ENCODE measurements around the gene NAA11. TPM values are rescaled to one million over a fixed set of nuclear protein-coding genes. Genes with fewer than 3 reads are reported as not detected.

Gene NAA11
- total RNA-seq, 4 donors from 2014 or later, result not detected

DNA sequence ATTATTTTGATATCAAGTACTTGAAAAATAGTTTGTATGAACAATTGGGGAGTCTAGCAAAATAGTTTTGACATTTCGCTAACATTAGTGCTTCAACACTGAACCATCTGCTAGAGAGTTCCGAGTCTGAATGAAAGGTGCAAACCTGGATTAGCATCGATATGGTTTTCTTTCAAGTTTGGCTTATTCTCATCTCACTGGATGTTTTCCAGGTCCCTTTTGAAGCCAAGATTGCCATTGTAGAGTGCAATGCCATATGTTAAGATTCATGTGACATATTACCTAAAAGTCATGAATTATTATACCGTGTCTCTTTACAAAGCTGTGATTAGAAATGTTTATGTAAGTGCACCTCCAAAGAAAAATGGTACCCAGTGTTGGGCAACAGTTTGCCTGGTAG, 36.8 kb upstream of the NAA11 start:
- Histone ChIP-seq H3K36me3 (no peaks in the 10 kb centered on the region), H3K27me3 (no peaks in the 10 kb centered on the region), H3K9me3 (no peaks in the 10 kb centered on the region), H3K4me3 (no peak overlapping the region), H3K27ac (no peak overlapping the region), H3K4me1 (peaks cover 0 to 5% (median 0%) of the 10 kb centered on the region in 4 donors)
- TF ChIP-seq EP300 (IDR thresholded peaks at IDR 0.05), result no peak
- TF ChIP-seq POLR2A (IDR thresholded peaks at IDR 0.05), result no peak
- TF ChIP-seq, protein P1, sequence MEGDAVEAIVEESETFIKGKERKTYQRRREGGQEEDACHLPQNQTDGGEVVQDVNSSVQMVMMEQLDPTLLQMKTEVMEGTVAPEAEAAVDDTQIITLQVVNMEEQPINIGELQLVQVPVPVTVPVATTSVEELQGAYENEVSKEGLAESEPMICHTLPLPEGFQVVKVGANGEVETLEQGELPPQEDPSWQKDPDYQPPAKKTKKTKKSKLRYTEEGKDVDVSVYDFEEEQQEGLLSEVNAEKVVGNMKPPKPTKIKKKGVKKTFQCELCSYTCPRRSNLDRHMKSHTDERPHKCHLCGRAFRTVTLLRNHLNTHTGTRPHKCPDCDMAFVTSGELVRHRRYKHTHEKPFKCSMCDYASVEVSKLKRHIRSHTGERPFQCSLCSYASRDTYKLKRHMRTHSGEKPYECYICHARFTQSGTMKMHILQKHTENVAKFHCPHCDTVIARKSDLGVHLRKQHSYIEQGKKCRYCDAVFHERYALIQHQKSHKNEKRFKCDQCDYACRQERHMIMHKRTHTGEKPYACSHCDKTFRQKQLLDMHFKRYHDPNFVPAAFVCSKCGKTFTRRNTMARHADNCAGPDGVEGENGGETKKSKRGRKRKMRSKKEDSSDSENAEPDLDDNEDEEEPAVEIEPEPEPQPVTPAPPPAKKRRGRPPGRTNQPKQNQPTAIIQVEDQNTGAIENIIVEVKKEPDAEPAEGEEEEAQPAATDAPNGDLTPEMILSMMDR (IDR thresholded peaks at IDR 0.05), result no peak
- no peak for DNase-seq (ENCODE audit: low spot score in 2 of 2)
- WGBS, 2 donors, result 94 to 96% methylated on average over 4 of the region's 4 CpGs

DNA sequence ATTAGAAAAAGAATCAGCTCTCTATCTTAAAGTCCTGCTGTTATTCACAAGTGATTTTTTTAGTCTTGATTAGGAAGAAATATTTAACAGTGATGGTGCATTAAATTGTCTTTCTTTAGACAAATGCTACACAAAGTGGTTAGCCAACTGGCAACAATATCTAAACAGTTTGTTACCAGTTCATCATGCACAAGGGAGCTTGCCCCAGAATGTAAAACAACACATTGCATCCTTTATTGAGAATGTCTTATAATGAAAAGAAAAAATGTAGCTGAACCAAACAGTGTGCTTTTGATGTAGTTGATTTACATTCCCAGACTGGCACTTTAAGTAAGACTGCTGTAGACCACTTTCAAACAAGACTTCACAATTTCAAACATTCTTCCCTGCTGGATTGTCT, 34.1 kb upstream of the NAA11 start:
- Histone ChIP-seq H3K4me3 (no peak overlapping the region), H3K27ac (no peak overlapping the region), H3K4me1 (peaks cover 0 to 5% (median 0%) of the 10 kb centered on the region in 4 donors), H3K27me3 (no peaks in the 10 kb centered on the region), H3K9me3 (no peaks in the 10 kb centered on the region), H3K36me3 (no peaks in the 10 kb centered on the region)
- no peak for TF ChIP-seq EP300 (IDR thresholded peaks at IDR 0.05)
- TF ChIP-seq, protein P1 (IDR thresholded peaks at IDR 0.05), result no peak
- no peak for TF ChIP-seq POLR2A (IDR thresholded peaks at IDR 0.05)
- no peak for DNase-seq (ENCODE audit: low spot score in 2 of 2)

DNA sequence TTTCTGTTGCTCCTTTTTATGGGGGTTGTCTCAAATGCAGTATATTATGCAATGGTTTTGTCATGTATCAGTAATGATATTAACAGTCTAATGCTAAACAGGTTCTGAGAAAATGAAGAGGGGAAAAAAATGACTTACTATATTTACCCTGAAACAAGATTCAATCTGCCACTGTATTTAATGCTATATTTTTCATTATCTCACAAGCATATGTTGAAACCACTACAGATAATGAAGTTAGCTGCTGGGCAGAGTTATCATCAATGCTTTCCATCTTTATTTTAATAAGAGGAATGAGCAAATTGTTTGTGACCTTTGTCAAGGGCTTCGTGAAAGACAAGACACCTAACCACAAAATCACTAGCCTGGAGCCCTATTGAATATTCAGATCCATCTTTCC, 32.6 kb upstream of the NAA11 start:
- no peak for DNase-seq (ENCODE audit: low spot score in 2 of 2)
- Histone ChIP-seq H3K4me3 (no peak overlapping the region), H3K4me1 (peaks cover 0 to 5% (median 0%) of the 10 kb centered on the region in 4 donors), H3K27ac (no peak overlapping the region), H3K9me3 (no peaks in the 10 kb centered on the region), H3K36me3 (no peaks in the 10 kb centered on the region), H3K27me3 (no peaks in the 10 kb centered on the region)
- 80 to 91% methylated on average over 1 of the region's 1 CpG for WGBS, 2 donors
- TF ChIP-seq POLR2A (IDR thresholded peaks at IDR 0.05) (no peak), EP300 (IDR thresholded peaks at IDR 0.05) (no peak)
- TF ChIP-seq, protein P1 (IDR thresholded peaks at IDR 0.05), result no peak

DNA sequence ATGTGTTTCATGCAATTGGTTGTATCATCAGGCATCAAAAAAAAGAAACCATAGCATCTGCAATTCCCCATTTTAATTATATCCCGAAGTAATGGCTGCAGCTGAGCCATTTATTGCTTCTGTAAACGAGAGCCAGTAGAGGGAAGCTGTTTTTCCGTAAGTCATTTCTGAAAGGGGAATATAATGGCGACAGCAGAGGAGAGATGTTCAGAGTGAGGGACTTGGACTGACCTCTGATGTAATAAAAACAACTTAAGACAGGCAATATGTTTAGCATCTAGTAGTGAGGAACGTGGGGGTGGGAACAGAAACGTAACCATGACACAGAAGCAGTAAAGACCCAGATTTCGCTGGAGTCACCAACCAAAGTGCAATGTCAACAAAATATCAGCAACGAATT, 31.5 kb upstream of the NAA11 start:
- TF ChIP-seq EP300 (IDR thresholded peaks at IDR 0.05), result no peak
- TF ChIP-seq, protein P1 (IDR thresholded peaks at IDR 0.05), result no peak
- TF ChIP-seq POLR2A (IDR thresholded peaks at IDR 0.05), result no peak
- Histone ChIP-seq H3K27ac (no peak overlapping the region), H3K9me3 (no peaks in the 10 kb centered on the region), H3K27me3 (no peaks in the 10 kb centered on the region), H3K4me3 (no peak overlapping the region), H3K36me3 (no peaks in the 10 kb centered on the region), H3K4me1 (peaks cover 0 to 5% (median 0%) of the 10 kb centered on the region in 4 donors)
- WGBS, 2 donors, result 62 to 64% methylated on average over 8 of the region's 8 CpGs
- no peak for DNase-seq (ENCODE audit: low spot score in 2 of 2)

DNA sequence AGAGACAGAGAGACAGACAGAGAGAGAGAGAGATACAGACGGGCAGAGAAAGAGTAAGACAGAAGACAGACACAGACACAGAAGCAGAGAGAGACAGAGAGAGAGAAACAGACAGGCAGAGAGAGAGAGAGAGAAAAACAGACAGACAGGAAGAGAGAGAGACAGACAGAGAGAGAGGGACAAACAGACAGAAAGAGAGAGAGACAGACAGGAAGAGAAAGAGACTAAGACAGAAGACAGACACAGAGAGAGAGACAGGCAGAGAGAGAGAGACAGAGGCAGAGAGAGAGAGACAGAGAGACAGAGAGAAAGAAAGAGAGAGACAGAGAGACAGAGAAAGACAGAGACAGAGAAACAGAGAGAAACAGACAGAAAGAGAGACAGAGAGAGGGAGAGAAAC, 27.2 kb upstream of the NAA11 start:
- DNase-seq (ENCODE audit: low spot score in 2 of 2), result no peak
- Histone ChIP-seq H3K4me1 (no peaks in the 10 kb centered on the region), H3K27me3 (no peaks in the 10 kb centered on the region), H3K4me3 (no peak overlapping the region), H3K9me3 (no peaks in the 10 kb centered on the region), H3K36me3 (no peaks in the 10 kb centered on the region), H3K27ac (no peak overlapping the region)
- TF ChIP-seq, protein P1 (IDR thresholded peaks at IDR 0.05), result no peak
- no peak for TF ChIP-seq POLR2A (IDR thresholded peaks at IDR 0.05)
- TF ChIP-seq EP300 (IDR thresholded peaks at IDR 0.05), result no peak
- WGBS, 2 donors, result 68 to 80% methylated on average over 1 of the region's 1 CpG
